Stimulated activated CD8-positive, alpha-beta memory T cell treated with anti-CD3 and anti-CD28 coated beads, Interleukin-7, amount 100 ng/mL, for 24 hours (primary cell): ENCODE results near the gene ZNF124.
"Not testable (repeated sequence)": the region's sequence is repeated elsewhere in the genome, so short reads cannot be mapped to it uniquely, and the experiment has no call there.

Source experiments
- DNase-seq: peaks from one replicate; pipeline ENCODE4 v3.0.0-alpha.2; 2020; ENCODE audit warnings: low read depth

Gene ZNF124

GRCh38 chr1:247172996-247173395 is 1.2 kb upstream of the ZNF124 start:
- DNase-seq: no peak

GRCh38 chr1:247171443-247171842 is 377 bp downstream of the ZNF124 start:
- not testable (repeated sequence) for DNase-seq

- no peak for DNase-seq
Measured at GRCh38 chr1:247165674-247166073, 6.1 kb downstream of the ZNF124 start.

GRCh38 chr1:247164694-247165093 is 7.1 kb downstream of the ZNF124 start:
- no peak for DNase-seq

GRCh38 chr1:247156787-247157232 is 15.0 kb downstream of the ZNF124 start:
- no peak for DNase-seq

- DNase-seq: no peak
Measured at GRCh38 chr1:247147781-247148180, 24.0 kb downstream of the ZNF124 start.

- DNase-seq: not testable (repeated sequence)
Measured at GRCh38 chr1:247147120-247147519, 24.7 kb downstream of the ZNF124 start.

- DNase-seq: no peak
Measured at GRCh38 chr1:247146671-247147070, 25.1 kb downstream of the ZNF124 start.

GRCh38 chr1:247145279-247145678 is 26.5 kb downstream of the ZNF124 start:
- no peak for DNase-seq

- DNase-seq: not testable (repeated sequence)
Measured at GRCh38 chr1:247139557-247139956, 32.3 kb downstream of the ZNF124 start.

- DNase-seq: no peak
Measured at GRCh38 chr1:247131236-247131635, 40.6 kb downstream of the ZNF124 start.

- not testable (repeated sequence) for DNase-seq
Measured at GRCh38 chr1:247127519-247128282, 44.1 kb downstream of the ZNF124 start.

GRCh38 chr1:247126601-247127000 is 45.2 kb downstream of the ZNF124 start:
- DNase-seq: not testable (repeated sequence)

- not testable (repeated sequence) for DNase-seq
Measured at GRCh38 chr1:247126166-247126565, 45.7 kb downstream of the ZNF124 start.

- no peak for DNase-seq
Measured at GRCh38 chr1:247121382-247121781, 50.4 kb downstream of the ZNF124 start.

- not testable (repeated sequence) for DNase-seq
Measured at GRCh38 chr1:247120408-247120668, 51.5 kb downstream of the ZNF124 start.

- DNase-seq: no peak
Measured at GRCh38 chr1:247119600-247120407, 52.0 kb downstream of the ZNF124 start.

GRCh38 chr1:247118946-247119446 is 52.8 kb downstream of the ZNF124 start:
- DNase-seq: no peak

GRCh38 chr1:247115545-247115944 is 56.3 kb downstream of the ZNF124 start:
- DNase-seq: no peak

GRCh38 chr1:247115141-247115510 is 56.7 kb downstream of the ZNF124 start:
- no peak for DNase-seq

GRCh38 chr1:247114351-247115140 is 57.3 kb downstream of the ZNF124 start:
- no peak for DNase-seq

GRCh38 chr1:247113733-247114271 is 58.0 kb downstream of the ZNF124 start:
- DNase-seq: no peak
